HEK293 (cell line): ENCODE measurements around the gene DAZAP1.

Experiments
- CTCF ChIA-PET: fragments of 350-600 bp; formaldehyde crosslinking; extraction: SDS; loops from one replicate; lab custom pipeline; 2021; ENCODE audit warnings: antibody characterized with exemption; lab: Yijun Ruan, JAX
- POLR2A ChIA-PET: fragments of 300-600 bp; formaldehyde crosslinking; extraction: SDS; loops from one replicate; lab custom pipeline; 2020; ENCODE audit warnings: antibody characterized with exemption, inconsistent platforms; lab: Yijun Ruan, JAX
- H3K27ac ChIP-seq: fragments of 200-500 bp; sonication (Bioruptor generic); 2 replicates; pipeline ENCODE4 v1.5.1; 2014; ENCODE audit warnings: low read depth, low read length, control low read depth, inconsistent platforms; ENCODE audit errors: extremely low read depth
- H3K36me3 ChIP-seq, 2 experiments: fragments of 200-500 bp in 1 of 2; sonication (Bioruptor generic) in 1 of 2; 1 replicate in 1 of 2; 2 replicates in 1 of 2; pipeline ENCODE4 v1.5.1; 2014 to 2017; ENCODE audit warnings: inconsistent platforms in 2 of 2, low read length in 2 of 2; ENCODE audit not compliant: control insufficient read depth in 2 of 2, insufficient read depth in 1 of 2
- H3K4me1 ChIP-seq: fragments of 200-500 bp; sonication (Bioruptor generic); 2 replicates; pipeline ENCODE4 v1.5.1; 2014; ENCODE audit warnings: mild to moderate bottlenecking, low read length, inconsistent platforms; ENCODE audit not compliant: control insufficient read depth, insufficient read depth
- H3K4me3 ChIP-seq: 2 replicates; pipeline ENCODE4 v1.5.1; 2011; ENCODE audit warnings: low read depth, mild to moderate bottlenecking, control low read depth, low read length, moderate library complexity
- H3K9me3 ChIP-seq: fragments of 200-500 bp; sonication (Bioruptor generic); 2 replicates; pipeline ENCODE4 v1.5.1; 2014; ENCODE audit warnings: low read depth, low read length, inconsistent platforms; ENCODE audit not compliant: control insufficient read depth, insufficient read depth
- BCL11A ChIP-seq: fragments of 450-650 bp; formaldehyde crosslinking; IDR thresholded peaks from 2 replicates; pipeline ENCODE4 v1.5.1; 2016; ENCODE audit warnings: low read depth, missing biosample characterization, missing genetic modification characterization
- PATZ1 ChIP-seq: fragments of 450-650 bp; formaldehyde crosslinking; IDR thresholded peaks from 2 replicates; pipeline ENCODE4 v1.5.1; 2016; ENCODE audit warnings: missing biosample characterization, missing genetic modification characterization
- PBX3 ChIP-seq: sonication (generic); formaldehyde crosslinking; IDR thresholded peaks from 2 replicates; pipeline ENCODE4 v1.8.1; 2022; ENCODE audit warnings: mild to moderate bottlenecking, moderate library complexity, missing genetic modification reagents
- REST ChIP-seq: fragments of 450-650 bp; formaldehyde crosslinking; IDR thresholded peaks from 2 replicates; pipeline ENCODE4 v1.5.1; 2016; ENCODE audit warnings: missing biosample characterization, missing genetic modification characterization
- ZBTB7A ChIP-seq: fragments of 450-650 bp; formaldehyde crosslinking; IDR thresholded peaks from 2 replicates; pipeline ENCODE4 v1.5.1; 2016; ENCODE audit warnings: low read depth, missing biosample characterization, missing genetic modification characterization
- ZBTB8A ChIP-seq: fragments of 450-650 bp; formaldehyde crosslinking; IDR thresholded peaks from 2 replicates; pipeline ENCODE4 v1.5.1; 2016; ENCODE audit warnings: missing biosample characterization, missing genetic modification characterization
- ZFHX2 ChIP-seq: fragments of 450-650 bp; formaldehyde crosslinking; conservative IDR thresholded peaks from 2 replicates; pipeline ENCODE4 v1.5.1; 2016; ENCODE audit warnings: missing biosample characterization, missing genetic modification characterization
- ZNF184 ChIP-seq: fragments of 450-650 bp; IDR thresholded peaks from 2 replicates; pipeline ENCODE4 v1.5.1; 2018; ENCODE audit warnings: missing biosample characterization, mild to moderate bottlenecking, missing genetic modification characterization
- ZNF311 ChIP-seq: fragments of 450-650 bp; formaldehyde crosslinking; IDR thresholded peaks from 2 replicates; pipeline ENCODE4 v1.5.1; 2017; ENCODE audit warnings: missing biosample characterization, missing genetic modification characterization, borderline replicate concordance
- ZNF324 ChIP-seq: fragments of 450-650 bp; formaldehyde crosslinking; IDR thresholded peaks from 2 replicates; pipeline ENCODE4 v1.5.1; 2016; ENCODE audit warnings: missing biosample characterization, missing genetic modification characterization
- ZNF391 ChIP-seq: fragments of 450-650 bp; formaldehyde crosslinking; IDR thresholded peaks from 2 replicates; pipeline ENCODE4 v1.5.1; 2016; ENCODE audit warnings: low read depth, missing biosample characterization, missing genetic modification characterization, borderline replicate concordance
- ZNF521 ChIP-seq: fragments of 450-650 bp; formaldehyde crosslinking; IDR thresholded peaks from 2 replicates; pipeline ENCODE4 v1.5.1; 2017; ENCODE audit warnings: missing biosample characterization, mild to moderate bottlenecking, missing genetic modification characterization
- ZNF558 ChIP-seq: fragments of 450-650 bp; formaldehyde crosslinking; IDR thresholded peaks from 2 replicates; pipeline ENCODE4 v1.5.1; 2016; ENCODE audit warnings: missing biosample characterization, missing genetic modification characterization
- ZNF560 ChIP-seq: fragments of 450-650 bp; formaldehyde crosslinking; IDR thresholded peaks from 2 replicates; pipeline ENCODE4 v1.5.1; 2017; ENCODE audit warnings: missing biosample characterization, missing genetic modification characterization, borderline replicate concordance
- ZNF843 ChIP-seq: fragments of 450-650 bp; formaldehyde crosslinking; IDR thresholded peaks from 2 replicates; pipeline ENCODE4 v1.5.1; 2016; ENCODE audit warnings: missing biosample characterization, missing genetic modification characterization
- TF ChIP-seq, protein P1 (sequence below): fragments of 450-650 bp; formaldehyde crosslinking; IDR thresholded peaks from 2 replicates; pipeline ENCODE4 v1.5.1; 2016; ENCODE audit warnings: missing biosample characterization, missing genetic modification characterization
- TF ChIP-seq, protein P2 (sequence below): fragments of 450-650 bp; formaldehyde crosslinking; IDR thresholded peaks from 2 replicates; pipeline ENCODE4 v1.5.1; 2016; ENCODE audit warnings: missing biosample characterization, missing genetic modification characterization
- TF ChIP-seq, protein P3 (sequence below): fragments of 450-650 bp; formaldehyde crosslinking; IDR thresholded peaks from 2 replicates; pipeline ENCODE4 v1.5.1; 2016; ENCODE audit warnings: missing biosample characterization, missing genetic modification characterization
- TF ChIP-seq, protein P4 (sequence below): fragments of 450-650 bp; formaldehyde crosslinking; IDR thresholded peaks from 2 replicates; pipeline ENCODE4 v1.5.1; 2017; ENCODE audit warnings: missing biosample characterization, missing genetic modification characterization
- TF ChIP-seq, protein P5 (sequence below): fragments of 450-650 bp; formaldehyde crosslinking; conservative IDR thresholded peaks from 2 replicates; pipeline ENCODE4 v1.5.1; 2016; ENCODE audit warnings: low read depth, missing biosample characterization, missing genetic modification characterization

Gene DAZAP1

DNA sequence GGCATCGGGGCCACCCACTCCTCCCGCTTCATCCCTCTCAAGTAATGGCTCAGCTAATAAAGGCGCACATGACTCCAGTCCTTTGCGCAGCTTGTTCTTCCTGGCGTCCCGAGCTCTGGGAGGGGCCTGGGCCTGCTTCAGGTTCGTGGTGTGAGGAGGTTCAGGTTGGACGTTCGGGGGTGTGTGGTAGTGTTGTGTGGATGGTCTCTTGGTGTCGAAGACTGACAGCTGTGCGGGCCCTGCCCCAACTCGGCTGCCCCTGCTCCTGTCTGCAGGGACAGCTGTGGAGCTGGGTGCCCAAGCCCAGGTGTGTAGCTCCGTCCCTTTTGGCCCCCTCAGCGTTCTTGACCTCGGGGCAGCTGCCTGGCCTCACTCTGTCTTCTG lies 33.0 kb downstream of the DAZAP1 start (continued):
- TF ChIP-seq, protein P1, sequence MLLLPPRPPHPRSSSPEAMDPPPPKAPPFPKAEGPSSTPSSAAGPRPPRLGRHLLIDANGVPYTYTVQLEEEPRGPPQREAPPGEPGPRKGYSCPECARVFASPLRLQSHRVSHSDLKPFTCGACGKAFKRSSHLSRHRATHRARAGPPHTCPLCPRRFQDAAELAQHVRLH (tag by site-specific recombination) = no peak
- TF ChIP-seq REST (tag by site-specific recombination) (no peak), BCL11A (tag by site-specific recombination) (no peak), ZFHX2 (tag by site-specific recombination) (peak; percentile 25), ZNF521 (tag by site-specific recombination) (no peak), ZNF391 (tag by site-specific recombination) (0 out of 2 replicates have a peak, but pooled peaks have one; percentile 32), ZNF184 (tag by site-specific recombination) (no peak), ZNF558 (tag by site-specific recombination) (no peak), ZNF843 (tag by site-specific recombination) (0 out of 2 replicates have a peak, but pooled peaks have one; percentile 5)
- TF ChIP-seq, protein P2, sequence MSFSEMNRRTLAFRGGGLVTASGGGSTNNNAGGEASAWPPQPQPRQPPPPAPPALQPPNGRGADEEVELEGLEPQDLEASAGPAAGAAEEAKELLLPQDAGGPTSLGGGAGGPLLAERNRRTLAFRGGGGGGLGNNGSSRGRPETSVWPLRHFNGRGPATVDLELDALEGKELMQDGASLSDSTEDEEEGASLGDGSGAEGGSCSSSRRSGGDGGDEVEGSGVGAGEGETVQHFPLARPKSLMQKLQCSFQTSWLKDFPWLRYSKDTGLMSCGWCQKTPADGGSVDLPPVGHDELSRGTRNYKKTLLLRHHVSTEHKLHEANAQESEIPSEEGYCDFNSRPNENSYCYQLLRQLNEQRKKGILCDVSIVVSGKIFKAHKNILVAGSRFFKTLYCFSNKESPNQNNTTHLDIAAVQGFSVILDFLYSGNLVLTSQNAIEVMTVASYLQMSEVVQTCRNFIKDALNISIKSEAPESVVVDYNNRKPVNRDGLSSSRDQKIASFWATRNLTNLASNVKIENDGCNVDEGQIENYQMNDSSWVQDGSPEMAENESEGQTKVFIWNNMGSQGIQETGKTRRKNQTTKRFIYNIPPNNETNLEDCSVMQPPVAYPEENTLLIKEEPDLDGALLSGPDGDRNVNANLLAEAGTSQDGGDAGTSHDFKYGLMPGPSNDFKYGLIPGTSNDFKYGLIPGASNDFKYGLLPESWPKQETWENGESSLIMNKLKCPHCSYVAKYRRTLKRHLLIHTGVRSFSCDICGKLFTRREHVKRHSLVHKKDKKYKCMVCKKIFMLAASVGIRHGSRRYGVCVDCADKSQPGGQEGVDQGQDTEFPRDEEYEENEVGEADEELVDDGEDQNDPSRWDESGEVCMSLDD = 0 out of 2 replicates have a peak, but pooled peaks have one; percentile 12
- TF ChIP-seq, protein P3, sequence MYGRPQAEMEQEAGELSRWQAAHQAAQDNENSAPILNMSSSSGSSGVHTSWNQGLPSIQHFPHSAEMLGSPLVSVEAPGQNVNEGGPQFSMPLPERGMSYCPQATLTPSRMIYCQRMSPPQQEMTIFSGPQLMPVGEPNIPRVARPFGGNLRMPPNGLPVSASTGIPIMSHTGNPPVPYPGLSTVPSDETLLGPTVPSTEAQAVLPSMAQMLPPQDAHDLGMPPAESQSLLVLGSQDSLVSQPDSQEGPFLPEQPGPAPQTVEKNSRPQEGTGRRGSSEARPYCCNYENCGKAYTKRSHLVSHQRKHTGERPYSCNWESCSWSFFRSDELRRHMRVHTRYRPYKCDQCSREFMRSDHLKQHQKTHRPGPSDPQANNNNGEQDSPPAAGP = 0 out of 2 replicates have a peak, but pooled peaks have one; percentile 11

DNA sequence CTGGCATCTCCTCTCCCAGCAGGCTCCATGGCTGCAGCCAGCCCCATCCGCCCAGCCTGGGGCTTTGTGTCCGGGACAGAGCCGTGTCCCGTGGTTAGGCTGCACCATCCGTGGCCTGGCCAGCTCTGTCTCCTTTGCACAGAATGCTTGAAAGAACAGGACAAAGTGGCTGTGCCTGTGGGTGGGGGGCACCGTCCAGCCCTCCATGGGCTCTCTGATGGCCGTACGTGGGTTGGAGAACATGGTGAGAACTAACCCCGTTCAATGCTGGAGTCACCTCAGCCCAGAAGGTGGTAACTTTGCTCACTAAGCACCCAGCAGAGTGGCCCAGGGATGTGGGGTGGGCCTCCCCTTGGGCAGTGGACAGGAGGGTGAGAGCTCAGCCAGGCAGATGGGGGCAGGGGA lies 33.6 kb downstream of the DAZAP1 start:
- CTCF ChIA-PET = no interaction called here
- POLR2A ChIA-PET = interaction anchor here (1.0 to 1.8 kb wide), 2 partner anchors 12 to 20 kb away, joined by 7 to 10 read pairs; no protein-coding TSS in a partner anchor
- Histone ChIP-seq H3K36me3 (peaks cover 15 to 39% of the 10 kb centered on the region in 2 experiments; a peak in 2 of 3 replicates), H3K9me3 (no peaks in the 10 kb centered on the region), H3K4me1 (peaks cover 16% of the 10 kb centered on the region), H3K27ac (peak overlapping the region; percentile 100), H3K4me3 (no peak overlapping the region)
- TF ChIP-seq PATZ1 (tag by site-specific recombination) (peak; percentile 10; the same call in 1 of the 2 replicates), ZNF324 (no peak), ZBTB8A (tag by site-specific recombination) (0 out of 2 replicates have a peak, but pooled peaks have one; percentile 14), PBX3 (no peak), ZBTB7A (peak; percentile 53; the same call in 1 of the 2 replicates), ZNF311 (tag by site-specific recombination) (no peak), ZNF560 (tag by site-specific recombination) (no peak)
- TF ChIP-seq, protein P4, sequence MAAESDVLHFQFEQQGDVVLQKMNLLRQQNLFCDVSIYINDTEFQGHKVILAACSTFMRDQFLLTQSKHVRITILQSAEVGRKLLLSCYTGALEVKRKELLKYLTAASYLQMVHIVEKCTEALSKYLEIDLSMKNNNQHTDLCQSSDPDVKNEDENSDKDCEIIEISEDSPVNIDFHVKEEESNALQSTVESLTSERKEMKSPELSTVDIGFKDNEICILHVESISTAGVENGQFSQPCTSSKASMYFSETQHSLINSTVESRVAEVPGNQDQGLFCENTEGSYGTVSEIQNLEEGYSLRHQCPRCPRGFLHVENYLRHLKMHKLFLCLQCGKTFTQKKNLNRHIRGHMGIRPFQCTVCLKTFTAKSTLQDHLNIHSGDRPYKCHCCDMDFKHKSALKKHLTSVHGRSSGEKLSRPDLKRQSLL (tag by site-specific recombination) = peak; percentile 61
- TF ChIP-seq, protein P5, sequence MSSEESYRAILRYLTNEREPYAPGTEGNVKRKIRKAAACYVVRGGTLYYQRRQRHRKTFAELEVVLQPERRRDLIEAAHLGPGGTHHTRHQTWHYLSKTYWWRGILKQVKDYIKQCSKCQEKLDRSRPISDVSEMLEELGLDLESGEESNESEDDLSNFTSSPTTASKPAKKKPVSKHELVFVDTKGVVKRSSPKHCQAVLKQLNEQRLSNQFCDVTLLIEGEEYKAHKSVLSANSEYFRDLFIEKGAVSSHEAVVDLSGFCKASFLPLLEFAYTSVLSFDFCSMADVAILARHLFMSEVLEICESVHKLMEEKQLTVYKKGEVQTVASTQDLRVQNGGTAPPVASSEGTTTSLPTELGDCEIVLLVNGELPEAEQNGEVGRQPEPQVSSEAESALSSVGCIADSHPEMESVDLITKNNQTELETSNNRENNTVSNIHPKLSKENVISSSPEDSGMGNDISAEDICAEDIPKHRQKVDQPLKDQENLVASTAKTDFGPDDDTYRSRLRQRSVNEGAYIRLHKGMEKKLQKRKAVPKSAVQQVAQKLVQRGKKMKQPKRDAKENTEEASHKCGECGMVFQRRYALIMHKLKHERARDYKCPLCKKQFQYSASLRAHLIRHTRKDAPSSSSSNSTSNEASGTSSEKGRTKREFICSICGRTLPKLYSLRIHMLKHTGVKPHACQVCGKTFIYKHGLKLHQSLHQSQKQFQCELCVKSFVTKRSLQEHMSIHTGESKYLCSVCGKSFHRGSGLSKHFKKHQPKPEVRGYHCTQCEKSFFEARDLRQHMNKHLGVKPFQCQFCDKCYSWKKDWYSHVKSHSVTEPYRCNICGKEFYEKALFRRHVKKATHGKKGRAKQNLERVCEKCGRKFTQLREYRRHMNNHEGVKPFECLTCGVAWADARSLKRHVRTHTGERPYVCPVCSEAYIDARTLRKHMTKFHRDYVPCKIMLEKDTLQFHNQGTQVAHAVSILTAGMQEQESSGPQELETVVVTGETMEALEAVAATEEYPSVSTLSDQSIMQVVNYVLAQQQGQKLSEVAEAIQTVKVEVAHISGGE (tag by site-specific recombination) = no peak
